H9 (cell line): Measurements from ENCODE around the gene VASH1. TPM values are rescaled to one million over a fixed set of nuclear protein-coding genes. Genes with fewer than 3 reads are reported as not detected.

Source experiments
- DNase-seq: peaks from one replicate; pipeline ENCODE4 v3.0.0-alpha.2; 2017
- H2AFZ ChIP-seq: one replicate; pipeline ENCODE4 v1.6.1; 2013; ENCODE audit warnings: mild to moderate bottlenecking, low read length, control low read depth, moderate library complexity
- H2AK5ac ChIP-seq: 2 replicates; pipeline ENCODE4 v1.6.1; 2013; ENCODE audit warnings: low read length, control low read depth, mixed read lengths; ENCODE audit not compliant: insufficient read length
- H2BK120ac ChIP-seq: one replicate; pipeline ENCODE4 v1.6.1; 2013; ENCODE audit warnings: low read depth, mild to moderate bottlenecking, low read length, control low read depth, inconsistent platforms; ENCODE audit not compliant: poor library complexity, severe bottlenecking
- H2BK12ac ChIP-seq: 2 replicates; pipeline ENCODE4 v1.6.1; 2013; ENCODE audit warnings: low read length, control low read depth, mixed read lengths, low read depth; ENCODE audit not compliant: insufficient read length
- H2BK15ac ChIP-seq: 2 replicates; pipeline ENCODE4 v1.6.1; 2013; ENCODE audit warnings: low read depth, low read length, control low read depth
- H2BK20ac ChIP-seq: one replicate; pipeline ENCODE4 v1.6.1; 2013; ENCODE audit warnings: low read depth, mild to moderate bottlenecking, low read length, control low read depth, inconsistent platforms; ENCODE audit not compliant: poor library complexity, severe bottlenecking
- H2BK5ac ChIP-seq: 2 replicates; pipeline ENCODE4 v1.6.1; 2013; ENCODE audit warnings: low read length, control low read depth, mixed read lengths; ENCODE audit not compliant: insufficient read length
- H3K14ac ChIP-seq: 2 replicates; pipeline ENCODE4 v1.6.1; 2013; ENCODE audit warnings: low read length, control low read depth; ENCODE audit not compliant: insufficient read depth
- H3K18ac ChIP-seq: 2 replicates; pipeline ENCODE4 v1.6.1; 2013; ENCODE audit warnings: low read depth, mild to moderate bottlenecking, mixed read lengths, low read length, control low read depth; ENCODE audit not compliant: insufficient read length
- H3K23ac ChIP-seq: 2 replicates; pipeline ENCODE4 v1.6.1; 2013; ENCODE audit warnings: low read length, control low read depth, mixed read lengths, low read depth; ENCODE audit not compliant: insufficient read length
- H3K23me2 ChIP-seq: 2 replicates; pipeline ENCODE4 v1.6.1; 2013; ENCODE audit warnings: low read depth, mild to moderate bottlenecking, mixed read lengths, low read length, control low read depth; ENCODE audit not compliant: insufficient read length, poor library complexity, severe bottlenecking
- H3K27ac ChIP-seq: 2 replicates; pipeline ENCODE4 v1.5.1; 2013; ENCODE audit warnings: low read length, control low read depth, mixed read lengths, low read depth; ENCODE audit not compliant: insufficient read length
- H3K27me3 ChIP-seq: 2 replicates; pipeline ENCODE4 v1.6.1; 2013; ENCODE audit warnings: low read length, control low read depth, inconsistent platforms; ENCODE audit not compliant: insufficient read depth
- H3K4ac ChIP-seq: 2 replicates; pipeline ENCODE4 v1.6.1; 2013; ENCODE audit warnings: low read depth, mild to moderate bottlenecking, control low read depth, inconsistent platforms, low read length, moderate library complexity
- H3K4me1 ChIP-seq: 2 replicates; pipeline ENCODE4 v1.6.1; 2013; ENCODE audit warnings: low read length, control low read depth, inconsistent platforms; ENCODE audit not compliant: insufficient read depth
- H3K4me2 ChIP-seq: 2 replicates; pipeline ENCODE4 v1.6.1; 2013; ENCODE audit warnings: low read length, control low read depth, mixed read lengths; ENCODE audit not compliant: insufficient read length, insufficient read depth
- H3K56ac ChIP-seq: 2 replicates; pipeline ENCODE4 v1.6.1; 2013; ENCODE audit warnings: low read depth, mild to moderate bottlenecking, mixed read lengths, low read length, control low read depth; ENCODE audit not compliant: insufficient read length
- H3K79me1 ChIP-seq: 2 replicates; pipeline ENCODE4 v1.6.1; 2013; ENCODE audit warnings: low read depth, mild to moderate bottlenecking, moderate library complexity, low read length, control low read depth, inconsistent platforms; ENCODE audit not compliant: insufficient read depth, poor library complexity, severe bottlenecking
- H3K79me2 ChIP-seq: 2 replicates; pipeline ENCODE4 v1.6.1; 2013; ENCODE audit warnings: low read length, control low read depth, inconsistent platforms; ENCODE audit not compliant: insufficient read depth
- H3K9ac ChIP-seq: 2 replicates; pipeline ENCODE4 v1.6.1; 2013; ENCODE audit warnings: low read length, control low read depth, mixed read lengths; ENCODE audit not compliant: insufficient read length; ENCODE audit errors: extremely low read depth
- H3K9me3 ChIP-seq: one replicate; pipeline ENCODE4 v1.6.1; 2013; ENCODE audit warnings: low read depth, low read length, inconsistent platforms; ENCODE audit not compliant: control insufficient read depth
- H3T11ph ChIP-seq: one replicate; pipeline ENCODE4 v1.6.1; 2013; ENCODE audit warnings: mild to moderate bottlenecking, low read length, control low read depth, inconsistent platforms
- H4K20me1 ChIP-seq: one replicate; pipeline ENCODE4 v1.6.1; 2013; ENCODE audit not compliant: control insufficient read depth, insufficient read length, insufficient read depth
- H4K5ac ChIP-seq: 2 replicates; pipeline ENCODE4 v1.6.1; 2013; ENCODE audit warnings: low read depth, mild to moderate bottlenecking, mixed read lengths, low read length, control low read depth; ENCODE audit not compliant: insufficient read length
- H4K8ac ChIP-seq: replicated peaks from 2 replicates; pipeline ENCODE4 v1.6.1; 2013; ENCODE audit warnings: low read length, control low read depth, mixed read lengths, low read depth; ENCODE audit not compliant: insufficient read length
- H4K91ac ChIP-seq: 2 replicates; pipeline ENCODE4 v1.6.1; 2013; ENCODE audit warnings: low read depth, mild to moderate bottlenecking, moderate library complexity, mixed read lengths, low read length, control low read depth; ENCODE audit not compliant: insufficient read length
- H3K27ac Mint-ChIP-seq, 3 experiments: 2 replicates in 2 of 3; 3 replicates in 1 of 3; pipeline ENCODE4 v1.8.0; 2020 to 2021; ENCODE audit warnings: mixed read lengths in 3 of 3, mild to moderate bottlenecking in 1 of 3, moderate library complexity in 1 of 3
- H3K27me3 Mint-ChIP-seq: 2 replicates; pipeline ENCODE4 v1.8.0; 2021; ENCODE audit warnings: low read depth, mild to moderate bottlenecking, moderate library complexity, mixed read lengths
- H3K36me3 Mint-ChIP-seq, 3 experiments: 2 replicates in 2 of 3; 3 replicates in 1 of 3; pipeline ENCODE4 v1.8.0; 2020 to 2021; ENCODE audit warnings: low read depth in 3 of 3, mixed read lengths in 3 of 3; ENCODE audit not compliant: insufficient read depth in 1 of 3
- H3K4me1 Mint-ChIP-seq, 2 experiments: 2 replicates each; pipeline ENCODE4 v1.8.0; 2020; ENCODE audit warnings: mixed read lengths in 2 of 2
- H3K4me3 Mint-ChIP-seq, 2 experiments: 2 replicates in 1 of 2; 3 replicates in 1 of 2; pipeline ENCODE4 v1.8.0; 2020 to 2021; ENCODE audit warnings: mild to moderate bottlenecking in 2 of 2, mixed read lengths in 2 of 2, moderate library complexity in 1 of 2
- H3K9me3 Mint-ChIP-seq, 2 experiments: 2 replicates in 1 of 2; 3 replicates in 1 of 2; pipeline ENCODE4 v1.8.0; 2020; ENCODE audit warnings: mild to moderate bottlenecking in 2 of 2, mixed read lengths in 2 of 2, moderate library complexity in 1 of 2
- WGBS: extraction: QIAGEN DNeasy Blood & Tissue Kit; methylation state at CpG from one replicate; pipeline ENCODE4 v1.1.7; 2013; ENCODE audit warnings: missing lambda C conversion rate, low lambda C conversion rate, mixed read lengths; ENCODE audit not compliant: insufficient read length; ENCODE audit errors: extremely low coverage; 5-methylcytosine and 5-hydroxymethylcytosine counted together
- total RNA-seq: library from RNA; stranded (reverse); gene quantifications from 2 replicates; pipeline ENCODE4 v1.2.1, GENCODE V29; 2021
- TF ChIP-seq, protein P1 (sequence below): fragments of 200-600 bp; sonication (generic); conservative IDR thresholded peaks from 3 replicates; pipeline ENCODE4 v1.8.0; 2021; ENCODE audit warnings: antibody characterized with exemption, mild to moderate bottlenecking

Gene VASH1
- total RNA-seq, 1 experiment from 2014 or later, result 5.8 TPM

DNA sequence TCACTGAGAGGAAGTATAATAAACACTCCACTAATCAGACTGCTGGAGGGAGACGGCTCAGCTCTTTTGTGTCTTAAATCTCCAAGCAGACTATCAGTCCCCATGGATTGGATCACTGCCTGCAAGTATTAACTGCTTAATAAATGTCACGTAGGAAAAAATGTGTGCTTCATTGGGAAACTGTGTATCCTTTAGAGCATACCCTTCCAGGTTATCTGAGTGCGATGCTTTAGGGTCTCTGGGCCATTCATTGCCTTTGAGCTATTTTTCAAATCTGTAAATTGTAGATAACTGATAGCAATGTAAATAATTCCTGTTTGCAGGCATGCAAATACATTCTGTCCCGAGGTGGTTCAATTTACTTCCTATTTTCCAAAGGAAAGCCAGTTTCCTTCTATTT lies 45.0 kb upstream of the VASH1 start:
- no peak overlapping the region for H3K14ac ChIP-seq
- H3K23me2 ChIP-seq, result no peaks in the 10 kb centered on the region
- DNase-seq, result no peak
- Mint-ChIP-seq H3K4me3 (no peak overlapping the region), H3K9me3 (peaks cover 0 to 5% of the 10 kb centered on the region in 2 experiments; a peak in 4 of 5 replicates), H3K4me1 (peaks cover 6 to 12% of the 10 kb centered on the region in 2 experiments), H3K36me3 (no peaks in the 10 kb centered on the region; a peak in 1 of 7 replicates), H3K27me3 (peaks cover 12% of the 10 kb centered on the region), H3K27ac (no peak overlapping the region)
- no peak overlapping the region for H2BK5ac ChIP-seq
- H3K27me3 ChIP-seq, result no peaks in the 10 kb centered on the region
- H3K18ac ChIP-seq, result no peak overlapping the region
- H2AK5ac ChIP-seq, result no peak overlapping the region
- no peaks in the 10 kb centered on the region for H3K4me1 ChIP-seq
- no peaks in the 10 kb centered on the region for H3K79me2 ChIP-seq
- H3K27ac ChIP-seq, result no peak overlapping the region
- no peaks in the 10 kb centered on the region for H4K20me1 ChIP-seq
- H4K8ac ChIP-seq, result no peak overlapping the region
- no peak overlapping the region for H2BK20ac ChIP-seq
- H4K91ac ChIP-seq, result no peak overlapping the region
- no peak overlapping the region for H3K23ac ChIP-seq
- H2AFZ ChIP-seq, result no peak overlapping the region
- H4K5ac ChIP-seq, result no peak overlapping the region
- no peak overlapping the region for H3K56ac ChIP-seq
- H2BK120ac ChIP-seq, result no peak overlapping the region
- H3T11ph ChIP-seq, result no peak overlapping the region
- H2BK12ac ChIP-seq, result no peak overlapping the region
- no peak overlapping the region for H3K4me2 ChIP-seq
- TF ChIP-seq, protein P1, sequence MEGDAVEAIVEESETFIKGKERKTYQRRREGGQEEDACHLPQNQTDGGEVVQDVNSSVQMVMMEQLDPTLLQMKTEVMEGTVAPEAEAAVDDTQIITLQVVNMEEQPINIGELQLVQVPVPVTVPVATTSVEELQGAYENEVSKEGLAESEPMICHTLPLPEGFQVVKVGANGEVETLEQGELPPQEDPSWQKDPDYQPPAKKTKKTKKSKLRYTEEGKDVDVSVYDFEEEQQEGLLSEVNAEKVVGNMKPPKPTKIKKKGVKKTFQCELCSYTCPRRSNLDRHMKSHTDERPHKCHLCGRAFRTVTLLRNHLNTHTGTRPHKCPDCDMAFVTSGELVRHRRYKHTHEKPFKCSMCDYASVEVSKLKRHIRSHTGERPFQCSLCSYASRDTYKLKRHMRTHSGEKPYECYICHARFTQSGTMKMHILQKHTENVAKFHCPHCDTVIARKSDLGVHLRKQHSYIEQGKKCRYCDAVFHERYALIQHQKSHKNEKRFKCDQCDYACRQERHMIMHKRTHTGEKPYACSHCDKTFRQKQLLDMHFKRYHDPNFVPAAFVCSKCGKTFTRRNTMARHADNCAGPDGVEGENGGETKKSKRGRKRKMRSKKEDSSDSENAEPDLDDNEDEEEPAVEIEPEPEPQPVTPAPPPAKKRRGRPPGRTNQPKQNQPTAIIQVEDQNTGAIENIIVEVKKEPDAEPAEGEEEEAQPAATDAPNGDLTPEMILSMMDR, result no peak
- WGBS, result no CpG with 5 or more reads among the region's 4 CpGs
- H3K9ac ChIP-seq, result no peak overlapping the region
- H3K79me1 ChIP-seq, result no peaks in the 10 kb centered on the region
- no peaks in the 10 kb centered on the region for H3K9me3 ChIP-seq
- no peak overlapping the region for H3K4ac ChIP-seq
- H2BK15ac ChIP-seq, result no peak overlapping the region
